Thyroid gland (tissue), 4 donors: ENCODE results near the gene RPS15. TPM values are rescaled to one million over a fixed set of nuclear protein-coding genes. Genes with fewer than 3 reads are reported as not detected.
"Not testable (repeated sequence)": the region's sequence is repeated elsewhere in the genome, so short reads cannot be mapped to it uniquely, and the experiment has no call there.

Source experiments
- DNase-seq, 2 donors: peaks; one replicate each; pipeline ENCODE4 v3.0.0-alpha.2; 2019
- H3K27ac ChIP-seq, 3 donors: fragments of 200-600 bp; sonication (generic); 1 replicate in 2 of 3; 2 replicates in 1 of 3; pipeline ENCODE4 v1.5.1; 2016 to 2019; ENCODE audit warnings: mild to moderate bottlenecking in 1 of 3, moderate library complexity in 1 of 3
- H3K27me3 ChIP-seq: fragments of 200-600 bp; sonication (generic); one replicate; pipeline ENCODE4 v1.5.1; 2019
- H3K36me3 ChIP-seq, 2 donors: fragments of 200-600 bp; sonication (generic); one replicate each; pipeline ENCODE4 v1.5.1; 2016 to 2019
- H3K4me1 ChIP-seq, 2 donors: fragments of 200-600 bp; sonication (generic); one replicate each; pipeline ENCODE4 v1.5.1; 2017 to 2019
- H3K4me3 ChIP-seq, 3 donors: fragments of 200-600 bp; sonication (generic); replicated peaks in 1 of 3; 1 replicate in 2 of 3; 2 replicates in 1 of 3; pipeline ENCODE4 v1.5.1; 2016; ENCODE audit warnings: mild to moderate bottlenecking in 1 of 3
- H3K9me3 ChIP-seq: fragments of 200-600 bp; sonication (generic); one replicate; pipeline ENCODE4 v1.5.1; 2017
- CTCF ChIP-seq, 6 experiments: fragments of 200-600 bp in 3 of 6; fragments of 450-650 bp in 3 of 6; sonication (generic) in 3 of 6; IDR thresholded peaks; one replicate each; pipeline ENCODE4 v1.5.1; 2016 to 2019; ENCODE audit warnings: antibody characterized with exemption in 6 of 6, mild to moderate bottlenecking in 2 of 6, inconsistent platforms in 1 of 6, moderate library complexity in 1 of 6
- POLR2A ChIP-seq, 2 donors: fragments of 450-650 bp; IDR thresholded peaks; one replicate each; pipeline ENCODE4 v1.6.1; 2017; ENCODE audit warnings: antibody characterized with exemption in 2 of 2, mild to moderate bottlenecking in 2 of 2, moderate library complexity in 1 of 2
- WGBS, 2 donors: methylation state at CpG; one replicate each; pipeline ENCODE4 v1.1.5; 2017; 5-methylcytosine and 5-hydroxymethylcytosine counted together
- intact Hi-C: fragments of 100-400 bp; cut with DNase I; formaldehyde crosslinking; loops from one replicate; pipeline ENCODE4 v1.15.1; 2023
- total RNA-seq, 4 donors: library from RNA; depleted of rRNA; stranded (reverse); fragments of >200 nt; gene quantifications; one replicate each; pipeline ENCODE4 v1.2.3, GENCODE V29; 2016

Gene RPS15
- total RNA-seq, 4 donors from 2014 or later = 1,760 to 2,977 (median 2,488) TPM

- intact Hi-C loops = no loop called here
- peaks cover 14% of the 10 kb centered on the region for H3K27me3 ChIP-seq
- no peaks in the 10 kb centered on the region for H3K9me3 ChIP-seq
- WGBS, 2 donors = 91 to 97% methylated on average over 13 to 17 of the region's 31 CpGs
- no peak overlapping the region for H3K27ac ChIP-seq
- peaks cover 12 to 20% of the 10 kb centered on the region in 2 donors for H3K4me1 ChIP-seq
- TF ChIP-seq CTCF (IDR thresholded peaks at IDR 0.05) (no peak), POLR2A (IDR thresholded peaks at IDR 0.05) (no peak)
- no peak overlapping the region for H3K4me3 ChIP-seq
- H3K36me3 ChIP-seq = no peaks in the 10 kb centered on the region
- DNase-seq = no peak
These were observed 37.7 kb downstream of the RPS15 start for GRCh38 chr19:1475751-1476437.

GRCh38 chr19:1477056-1477455 lies 38.9 kb downstream of the RPS15 start:
- H3K4me1 ChIP-seq, H3K4me3 ChIP-seq, H3K27ac ChIP-seq, H3K9me3 ChIP-seq, intact Hi-C loops, H3K27me3 ChIP-seq, DNase-seq, H3K36me3 ChIP-seq: not testable (repeated sequence)
- WGBS, 2 donors = 93 to 96% methylated on average over 9 of the region's 9 CpGs

GRCh38 chr19:1478934-1479707 lies 40.9 kb downstream of the RPS15 start, which contains the start of gene C19orf25:
C19orf25 (minus strand) TSS chr19:1479215; CDS start chr19:1478903, 312 bp downstream.
- Histone ChIP-seq H3K36me3 (no peaks in the 10 kb centered on the region), H3K4me1 (peaks cover 8 to 9% of the 10 kb centered on the region in 2 donors), H3K27me3 (no peaks in the 10 kb centered on the region), H3K4me3 (peak within 1 kb of the TSS; percentile 31 to 100 (median 75)), H3K9me3 (no peaks in the 10 kb centered on the region), H3K27ac (peak within 1 kb of the TSS in 2 of 3 donors; percentile 33 to 46)
- DNase-seq = peak; percentile 92 to 94
- 0 to 1% methylated on average over 22 to 34 of the region's 71 CpGs for WGBS, 2 donors
- intact Hi-C loops = no loop called here
- TF ChIP-seq POLR2A (IDR thresholded peaks at IDR 0.05) (peak in 1 of 2 donors; percentile 71), CTCF (IDR thresholded peaks at IDR 0.05) (no peak)

GRCh38 chr19:1481224-1481892 lies 43.2 kb downstream of the RPS15 start:
- H3K9me3 ChIP-seq = no peaks in the 10 kb centered on the region
- H3K36me3 ChIP-seq = no peaks in the 10 kb centered on the region
- no peak for DNase-seq
- peaks cover 8 to 9% of the 10 kb centered on the region in 2 donors for H3K4me1 ChIP-seq
- intact Hi-C loops = no loop called here
- WGBS, 2 donors = 86 to 91% methylated on average over 19 to 22 of the region's 26 CpGs
- H3K27me3 ChIP-seq = no peaks in the 10 kb centered on the region
- H3K27ac ChIP-seq = no peak overlapping the region
- H3K4me3 ChIP-seq = no peak overlapping the region
- TF ChIP-seq CTCF (IDR thresholded peaks at IDR 0.05) (no peak), POLR2A (IDR thresholded peaks at IDR 0.05) (no peak)

GRCh38 chr19:1481893-1482360 lies 43.7 kb downstream of the RPS15 start:
- Histone ChIP-seq H3K9me3 (no peaks in the 10 kb centered on the region), H3K36me3 (no peaks in the 10 kb centered on the region), H3K4me3 (no peak overlapping the region), H3K27me3 (no peaks in the 10 kb centered on the region), H3K27ac (no peak overlapping the region), H3K4me1 (peaks cover 8 to 9% of the 10 kb centered on the region in 2 donors)
- intact Hi-C loops = no loop called here
- WGBS, 2 donors = 85 to 95% methylated on average over 14 to 19 of the region's 36 CpGs
- TF ChIP-seq POLR2A (IDR thresholded peaks at IDR 0.05) = no peak
- TF ChIP-seq CTCF (IDR thresholded peaks at IDR 0.05) = no peak
- DNase-seq = no peak
